HCT116 (cell line): ENCODE data around the gene PI4KA. TPM values are rescaled to one million over a fixed set of nuclear protein-coding genes. Genes with fewer than 3 reads are reported as not detected.

Source experiments
- ATAC-seq: fragments of 200-7000 bp; cut with Tn5 transposase; 2 replicates; pipeline ENCODE4 v1.9.1; 2020; ENCODE audit warnings: mild to moderate bottlenecking, moderate library complexity
- BruUV-seq: library from RNA; stranded (reverse); fragments of 400-500 nt; replicated peaks from 2 replicates; lab custom pipeline; 2021; lab: Mats Ljungman, UMichigan
- CTCF ChIA-PET: fragments of 300-600 bp; sonication (Branson Sonifier 250); formaldehyde crosslinking; loops from one replicate; lab custom pipeline; 2021; ENCODE audit warnings: antibody characterized with exemption; lab: Charles Lee
- POLR2A ChIA-PET: fragments of 300-600, 350-600 bp; sonication (Branson Sonifier 250); formaldehyde crosslinking; loops from one replicate; lab custom pipeline; 2021; ENCODE audit warnings: antibody characterized with exemption; lab: Charles Lee
- RAD21 ChIA-PET, 2 experiments: fragments of 300-600 bp; sonication (Branson Sonifier 250); formaldehyde crosslinking; loops; one replicate each; lab custom pipeline; 2023; ENCODE audit warnings: low total read pairs in 2 of 2; ENCODE audit not compliant: uncharacterized antibody in 2 of 2, unreplicated experiment in 2 of 2, low non-redundant PET in 1 of 2; lab: Charles Lee
- DNase-seq: peaks from one replicate; pipeline ENCODE4 v3.0.0-alpha.2; 2010; ENCODE audit warnings: low read depth, low spot score
- H2AFZ ChIP-seq: fragments of 200-600 bp; shearing (Covaris generic), sonication (generic); 2 replicates; pipeline ENCODE4 v1.6.1; 2017; ENCODE audit warnings: low read depth, mixed run types, mixed read lengths, antibody characterized with exemption, low read length; ENCODE audit not compliant: poor library complexity, severe bottlenecking
- H3K27ac ChIP-seq: 2 replicates; pipeline ENCODE4 v1.5.1; 2012; ENCODE audit warnings: low read depth, low read length
- H3K27me3 ChIP-seq: fragments of 200-600 bp; sonication (generic); 2 replicates; pipeline ENCODE4 v1.6.1; 2016; ENCODE audit warnings: mixed run types, low read length, mixed read lengths; ENCODE audit not compliant: insufficient read depth
- H3K36me3 ChIP-seq, 2 experiments: fragments of 200-500 bp in 1 of 2; fragments of 200-600 bp in 1 of 2; sonication (Bioruptor generic) in 1 of 2; sonication (generic) in 1 of 2; 2 replicates each; pipeline versions ENCODE4 v1.5.1 to v1.6.1; 2014 to 2016; ENCODE audit warnings: low read length in 2 of 2, inconsistent platforms in 1 of 2, mixed read lengths in 1 of 2, mixed run types in 1 of 2; ENCODE audit not compliant: insufficient read depth in 2 of 2, control insufficient read depth in 1 of 2
- H3K4me1 ChIP-seq, 2 experiments: fragments of 200-600 bp in 1 of 2; sonication (generic) in 1 of 2; 2 replicates each; pipeline versions ENCODE4 v1.5.1 to v1.6.1; 2012 to 2017; ENCODE audit warnings: low read length in 2 of 2, inconsistent platforms in 1 of 2, mild to moderate bottlenecking in 1 of 2, mixed read lengths in 1 of 2, mixed run types in 1 of 2, moderate library complexity in 1 of 2; ENCODE audit not compliant: insufficient read depth in 2 of 2, control insufficient read depth in 1 of 2
- H3K4me2 ChIP-seq: fragments of 200-600 bp; sonication (generic); 2 replicates; pipeline ENCODE4 v1.6.1; 2017; ENCODE audit warnings: mixed run types, low read length, mixed read lengths
- H3K4me3 ChIP-seq, 2 experiments: fragments of 200-600 bp in 1 of 2; sonication (generic) in 1 of 2; replicated peaks in 1 of 2; 2 replicates each; pipeline ENCODE4 v1.5.1; 2011 to 2016; ENCODE audit warnings: low read length in 2 of 2, control low read depth in 1 of 2, low read depth in 1 of 2, mild to moderate bottlenecking in 1 of 2, mixed read lengths in 1 of 2, mixed run types in 1 of 2
- H3K79me2 ChIP-seq: fragments of 200-600 bp; sonication (generic); 2 replicates; pipeline ENCODE4 v1.6.1; 2017; ENCODE audit warnings: mild to moderate bottlenecking, mixed run types, low read length, moderate library complexity, mixed read lengths; ENCODE audit not compliant: insufficient read depth
- H3K9ac ChIP-seq: fragments of 200-600 bp; sonication (generic); 2 replicates; pipeline ENCODE4 v1.6.1; 2016; ENCODE audit warnings: low read length, mixed read lengths
- H3K9me2 ChIP-seq: fragments of 200-600 bp; sonication (generic), shearing (Covaris generic); 2 replicates; pipeline ENCODE4 v1.6.1; 2017; ENCODE audit warnings: mixed run types, mild to moderate bottlenecking, moderate library complexity; ENCODE audit not compliant: insufficient read depth
- H3K9me3 ChIP-seq, 2 experiments: fragments of 200-500 bp in 1 of 2; fragments of 200-600 bp in 1 of 2; sonication (Bioruptor generic) in 1 of 2; sonication (generic) in 1 of 2; 2 replicates each; pipeline ENCODE4 v1.6.1; 2014 to 2017; ENCODE audit warnings: low read length in 2 of 2, mixed read lengths in 2 of 2, inconsistent platforms in 1 of 2, low read depth in 1 of 2, mild to moderate bottlenecking in 1 of 2, mixed run types in 1 of 2, moderate library complexity in 1 of 2; ENCODE audit not compliant: control insufficient read depth in 1 of 2, insufficient read depth in 1 of 2
- H4K20me1 ChIP-seq: fragments of 200-600 bp; sonication (generic), shearing (Covaris generic); 2 replicates; pipeline ENCODE4 v1.6.1; 2017; ENCODE audit warnings: mixed run types, mild to moderate bottlenecking, moderate library complexity; ENCODE audit not compliant: insufficient read depth
- CBX3 ChIP-seq: IDR thresholded peaks from 2 replicates; pipeline ENCODE4 v1.6.1; 2012; ENCODE audit warnings: low read depth
- CTCF ChIP-seq, 3 experiments: fragments of 200-600 bp in 1 of 3; sonication (generic) in 1 of 3; IDR thresholded peaks in 2 of 3; conservative IDR thresholded peaks in 1 of 3; 2 replicates each; pipeline ENCODE4 v1.5.1; 2012 to 2017; ENCODE audit warnings: low read depth in 2 of 3, low read length in 2 of 3, antibody characterized with exemption in 1 of 3, borderline replicate concordance in 1 of 3, control low read depth in 1 of 3, mild to moderate bottlenecking in 1 of 3, mixed read lengths in 1 of 3, mixed run types in 1 of 3, moderate library complexity in 1 of 3; ENCODE audit not compliant: insufficient read depth in 1 of 3
- EGR1 ChIP-seq: IDR thresholded peaks from 2 replicates; pipeline ENCODE4 v1.6.1; 2012; ENCODE audit warnings: low read depth
- ELF1 ChIP-seq: IDR thresholded peaks from 2 replicates; pipeline ENCODE4 v1.6.1; 2012; ENCODE audit warnings: low read depth, borderline replicate concordance
- EZH2 ChIP-seq: fragments of 200-600 bp; sonication (generic); IDR thresholded peaks from 2 replicates; pipeline ENCODE4 v1.6.1; 2017; ENCODE audit warnings: antibody characterized with exemption, mixed run types
- EZH2phosphoT487 ChIP-seq: fragments of 200-600 bp; IDR thresholded peaks from 2 replicates; pipeline ENCODE4 v1.6.1; 2018; ENCODE audit warnings: antibody characterized with exemption, borderline replicate concordance
- FOSL1 ChIP-seq: IDR thresholded peaks from 2 replicates; pipeline ENCODE4 v1.6.1; 2012; ENCODE audit warnings: low read depth
- JUND ChIP-seq: IDR thresholded peaks from 2 replicates; pipeline ENCODE4 v1.6.1; 2012
- RAD21 ChIP-seq: IDR thresholded peaks from 2 replicates; pipeline ENCODE4 v1.6.1; 2012; ENCODE audit warnings: low read depth, mild to moderate bottlenecking
- REST ChIP-seq: IDR thresholded peaks from 2 replicates; pipeline ENCODE4 v1.6.1; 2012; ENCODE audit warnings: low read depth
- SIN3A ChIP-seq: IDR thresholded peaks from 2 replicates; pipeline ENCODE4 v1.6.1; 2012; ENCODE audit warnings: low read depth
- SP1 ChIP-seq: IDR thresholded peaks from 2 replicates; pipeline ENCODE4 v1.6.1; 2012; ENCODE audit warnings: low read depth
- SRF ChIP-seq: IDR thresholded peaks from 2 replicates; pipeline ENCODE4 v1.6.1; 2012; ENCODE audit warnings: low read depth
- TCF7L2 ChIP-seq: IDR thresholded peaks from 2 replicates; pipeline ENCODE4 v1.7.0; 2011; ENCODE audit warnings: borderline replicate concordance, inconsistent platforms; ENCODE audit not compliant: insufficient read depth, insufficient read length; ENCODE audit errors: extremely low read depth
- YY1 ChIP-seq: IDR thresholded peaks from 2 replicates; pipeline ENCODE4 v1.6.1; 2011; ENCODE audit warnings: low read length, low read depth, moderate library complexity, mild to moderate bottlenecking; ENCODE audit not compliant: insufficient replicate concordance; ENCODE audit errors: extremely low read depth
- ZNF274 ChIP-seq: fragments of 200-500 bp; sonication (Bioruptor generic); IDR thresholded peaks from 2 replicates; pipeline ENCODE4 v1.6.1; 2014; ENCODE audit warnings: mild to moderate bottlenecking, low read depth, low read length, inconsistent platforms
- intact Hi-C: fragments of 100-400 bp; cut with micrococcal nuclease; formaldehyde crosslinking; loops from 2 replicates; pipeline ENCODE4 v1.10.0; 2022
- total RNA-seq: library from RNA; stranded (reverse); gene quantifications from one replicate; pipeline ENCODE4 v1.2.1, GENCODE V29; 2021; ENCODE audit not compliant: unreplicated experiment
- TF ChIP-seq, protein P1 (sequence below): IDR thresholded peaks from 2 replicates; pipeline ENCODE4 v1.6.1; 2012

PI4KA gene
- total RNA-seq, 1 experiment from 2014 or later, result 59.6 TPM

DNA sequence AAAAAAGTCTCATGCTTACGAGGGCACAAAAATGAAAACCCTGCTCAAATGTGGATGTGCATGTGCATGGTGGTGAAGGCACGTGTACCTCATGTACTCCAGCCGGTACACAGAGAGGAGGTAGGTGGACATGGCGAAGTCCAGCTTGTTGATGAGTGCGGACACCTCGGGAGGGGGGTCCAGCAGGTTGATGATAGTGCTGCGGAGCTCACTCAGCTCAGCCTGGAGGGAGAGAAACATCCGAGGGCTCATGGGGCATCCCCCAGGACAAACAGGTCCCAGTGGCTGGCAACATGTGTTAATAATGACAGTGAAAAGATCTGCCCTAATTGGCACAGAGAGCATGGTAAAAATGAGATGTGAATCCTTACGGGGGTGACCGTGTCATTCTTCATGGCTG is 93.9 kb downstream of the PI4KA start:
- H3K27me3 ChIP-seq, result no peaks in the 10 kb centered on the region
- ChIA-PET CTCF (no interaction called here), RAD21 (no interaction called here), POLR2A (no interaction called here)
- ATAC-seq, result no peak
- intact Hi-C loops, result no loop called here
- TF ChIP-seq CTCF (IDR thresholded peaks at IDR 0.05 in 2 of 3, conservative IDR thresholded peaks at IDR 0.05 in 1 of 3; ENCODE audit: borderline replicate concordance in 1 of 3, insufficient read depth in 1 of 3, low read depth in 2 of 3, low read length in 2 of 3), result no peak
- no peak for TF ChIP-seq REST
- TF ChIP-seq RAD21, result no peak
- TF ChIP-seq SIN3A, result no peak
- no peak for TF ChIP-seq YY1
- no peak for TF ChIP-seq SRF
- TF ChIP-seq JUND, result no peak
- TF ChIP-seq TCF7L2, result no peak
- no peak for TF ChIP-seq ELF1
- TF ChIP-seq EZH2, result no peak
- no peak for TF ChIP-seq SP1
- no peak for TF ChIP-seq EGR1
- TF ChIP-seq FOSL1, result no peak
- no peak for TF ChIP-seq ZNF274
- TF ChIP-seq EZH2phosphoT487, result no peak
- TF ChIP-seq CBX3, result no peak
- TF ChIP-seq, protein P1, sequence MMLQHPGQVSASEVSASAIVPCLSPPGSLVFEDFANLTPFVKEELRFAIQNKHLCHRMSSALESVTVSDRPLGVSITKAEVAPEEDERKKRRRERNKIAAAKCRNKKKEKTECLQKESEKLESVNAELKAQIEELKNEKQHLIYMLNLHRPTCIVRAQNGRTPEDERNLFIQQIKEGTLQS, result no peak
- H4K20me1 ChIP-seq, result no peaks in the 10 kb centered on the region
- H2AFZ ChIP-seq, result no peak overlapping the region
- BruUV-seq, result no TSS peak
- no peak for DNase-seq
- no peaks in the 10 kb centered on the region for H3K9me3 ChIP-seq
- no peak overlapping the region for H3K4me3 ChIP-seq
- H3K9ac ChIP-seq, result no peak overlapping the region
- H3K27ac ChIP-seq, result no peak overlapping the region
- no peaks in the 10 kb centered on the region; a peak in 1 of 4 replicates for H3K4me1 ChIP-seq
- no peak overlapping the region for H3K4me2 ChIP-seq
- peaks cover 6 to 15% of the 10 kb centered on the region in 2 experiments; a peak in 3 of 4 replicates for H3K36me3 ChIP-seq
- no peaks in the 10 kb centered on the region for H3K9me2 ChIP-seq
- H3K79me2 ChIP-seq, result no peaks in the 10 kb centered on the region
